Hepatocyte (in vitro differentiated cells): Measurements from ENCODE around the gene TMEM8B. TPM values are rescaled to one million over a fixed set of nuclear protein-coding genes. Genes with fewer than 3 reads are reported as not detected.

Experiments
- DNase-seq: peaks from one replicate; pipeline ENCODE4 v3.0.0-alpha.2; 2016; ENCODE audit warnings: low spot score
- H2AFZ ChIP-seq: fragments of 200-600 bp; sonication (generic); 2 replicates; pipeline ENCODE4 v1.6.0; 2016; ENCODE audit warnings: antibody characterized with exemption, mild to moderate bottlenecking
- H3K27ac ChIP-seq: fragments of 200-600 bp; sonication (generic); 2 replicates; pipeline ENCODE4 v1.5.1; 2016; ENCODE audit warnings: mild to moderate bottlenecking
- H3K27me3 ChIP-seq: fragments of 200-600 bp; sonication (generic); 2 replicates; pipeline ENCODE4 v1.6.1; 2016
- H3K36me3 ChIP-seq: fragments of 200-600 bp; sonication (generic); replicated peaks from 2 replicates; pipeline ENCODE4 v1.5.1; 2016; ENCODE audit warnings: low read depth; ENCODE audit not compliant: insufficient read depth
- H3K4me1 ChIP-seq: fragments of 200-600 bp; sonication (generic); 2 replicates; pipeline ENCODE4 v1.5.1; 2016; ENCODE audit warnings: mild to moderate bottlenecking, moderate library complexity; ENCODE audit not compliant: insufficient read depth
- H3K4me2 ChIP-seq: fragments of 200-600 bp; sonication (generic); 2 replicates; pipeline ENCODE4 v1.6.0; 2016
- H3K4me3 ChIP-seq: fragments of 200-600 bp; sonication (generic); 2 replicates; pipeline ENCODE4 v1.5.1; 2016; ENCODE audit warnings: mild to moderate bottlenecking
- H3K79me2 ChIP-seq: fragments of 200-600 bp; sonication (generic); 2 replicates; pipeline ENCODE4 v1.6.0; 2017; ENCODE audit warnings: mild to moderate bottlenecking
- H3K9me2 ChIP-seq: fragments of 200-600 bp; sonication (generic); replicated peaks from 2 replicates; pipeline ENCODE4 v1.6.0; 2017; ENCODE audit warnings: mild to moderate bottlenecking; ENCODE audit not compliant: insufficient read depth
- H3K9me3 ChIP-seq: fragments of 200-600 bp; sonication (generic); 2 replicates; pipeline ENCODE4 v1.5.1; 2016; ENCODE audit warnings: low read depth, mild to moderate bottlenecking
- H4K20me1 ChIP-seq: fragments of 200-600 bp; sonication (generic); 2 replicates; pipeline ENCODE4 v1.6.0; 2016; ENCODE audit warnings: mild to moderate bottlenecking; ENCODE audit not compliant: insufficient read depth, poor library complexity, severe bottlenecking
- EZH2 ChIP-seq: fragments of 200-600 bp; sonication (generic); IDR thresholded peaks from 2 replicates; pipeline ENCODE4 v1.6.1; 2016; ENCODE audit warnings: antibody characterized with exemption, mild to moderate bottlenecking, borderline replicate concordance
- EZH2phosphoT487 ChIP-seq: fragments of 200-600 bp; sonication (generic); IDR thresholded peaks from one replicate; pipeline ENCODE4 v1.6.1; 2018; ENCODE audit warnings: antibody characterized with exemption, mild to moderate bottlenecking, low read depth, moderate library complexity; ENCODE audit not compliant: unreplicated experiment, severe bottlenecking
- WGBS: methylation state at CpG from one replicate; pipeline ENCODE4 v1.1.6; 2016; ENCODE audit warnings: low lambda C conversion rate; ENCODE audit errors: missing lambda C conversion rate; 5-methylcytosine and 5-hydroxymethylcytosine counted together
- polyA plus RNA-seq: library from polyadenylated mRNA; unstranded; fragments of >200 nt; fragmentation: Nextera tagmentation; extraction: Ambion mirVana; gene quantifications from 2 replicates; pipeline ENCODE4 v1.2.1, GENCODE V29; 2016
- total RNA-seq: library from RNA; depleted of rRNA; stranded (reverse); fragments of >200 nt; gene quantifications from 2 replicates; pipeline ENCODE4 v1.2.3, GENCODE V29; 2014
- TF ChIP-seq, protein P1 (sequence below): fragments of 200-600 bp; sonication (generic); IDR thresholded peaks from 2 replicates; pipeline ENCODE4 v1.5.1; 2016; ENCODE audit warnings: antibody characterized with exemption, mild to moderate bottlenecking; ENCODE audit not compliant: poor library complexity

Gene TMEM8B
- total and polyA plus RNA-seq, 2 experiments from 2014 or later = 12.3 to 13.4 TPM

DNA sequence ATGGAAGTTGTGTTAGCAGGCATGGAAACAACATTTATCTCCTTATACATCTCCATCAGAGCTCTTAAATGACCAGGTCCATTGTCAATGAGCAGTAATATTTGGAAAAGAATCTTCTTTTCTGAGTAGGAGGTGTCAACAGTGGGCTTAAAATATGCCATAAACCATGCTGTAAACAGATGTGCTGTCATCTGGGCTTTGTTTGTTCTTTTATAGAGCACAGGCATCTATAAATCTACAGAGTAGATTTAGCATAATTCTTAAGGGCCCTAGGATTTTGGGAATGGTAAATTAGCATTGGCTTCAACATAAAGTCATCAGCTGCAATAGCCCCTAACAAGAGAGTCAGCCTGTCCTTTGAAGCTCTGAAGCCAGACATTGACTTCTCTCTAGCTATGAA, 69.3 kb downstream of the TMEM8B start:
- no peaks in the 10 kb centered on the region for H4K20me1 ChIP-seq
- no peaks in the 10 kb centered on the region for H3K79me2 ChIP-seq
- TF ChIP-seq, protein P1, sequence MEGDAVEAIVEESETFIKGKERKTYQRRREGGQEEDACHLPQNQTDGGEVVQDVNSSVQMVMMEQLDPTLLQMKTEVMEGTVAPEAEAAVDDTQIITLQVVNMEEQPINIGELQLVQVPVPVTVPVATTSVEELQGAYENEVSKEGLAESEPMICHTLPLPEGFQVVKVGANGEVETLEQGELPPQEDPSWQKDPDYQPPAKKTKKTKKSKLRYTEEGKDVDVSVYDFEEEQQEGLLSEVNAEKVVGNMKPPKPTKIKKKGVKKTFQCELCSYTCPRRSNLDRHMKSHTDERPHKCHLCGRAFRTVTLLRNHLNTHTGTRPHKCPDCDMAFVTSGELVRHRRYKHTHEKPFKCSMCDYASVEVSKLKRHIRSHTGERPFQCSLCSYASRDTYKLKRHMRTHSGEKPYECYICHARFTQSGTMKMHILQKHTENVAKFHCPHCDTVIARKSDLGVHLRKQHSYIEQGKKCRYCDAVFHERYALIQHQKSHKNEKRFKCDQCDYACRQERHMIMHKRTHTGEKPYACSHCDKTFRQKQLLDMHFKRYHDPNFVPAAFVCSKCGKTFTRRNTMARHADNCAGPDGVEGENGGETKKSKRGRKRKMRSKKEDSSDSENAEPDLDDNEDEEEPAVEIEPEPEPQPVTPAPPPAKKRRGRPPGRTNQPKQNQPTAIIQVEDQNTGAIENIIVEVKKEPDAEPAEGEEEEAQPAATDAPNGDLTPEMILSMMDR = no peak
- no peak for TF ChIP-seq EZH2phosphoT487
- TF ChIP-seq EZH2 = no peak
- no peaks in the 10 kb centered on the region for H3K36me3 ChIP-seq
- H3K9me3 ChIP-seq = no peaks in the 10 kb centered on the region
- peaks cover 11% of the 10 kb centered on the region for H3K27me3 ChIP-seq
- no peak overlapping the region for H3K4me3 ChIP-seq
- H3K4me2 ChIP-seq = no peak overlapping the region
- H3K9me2 ChIP-seq = no peaks in the 10 kb centered on the region
- DNase-seq = no peak
- H2AFZ ChIP-seq = no peak overlapping the region
- no peak overlapping the region for H3K27ac ChIP-seq
- H3K4me1 ChIP-seq = no peaks in the 10 kb centered on the region

DNA sequence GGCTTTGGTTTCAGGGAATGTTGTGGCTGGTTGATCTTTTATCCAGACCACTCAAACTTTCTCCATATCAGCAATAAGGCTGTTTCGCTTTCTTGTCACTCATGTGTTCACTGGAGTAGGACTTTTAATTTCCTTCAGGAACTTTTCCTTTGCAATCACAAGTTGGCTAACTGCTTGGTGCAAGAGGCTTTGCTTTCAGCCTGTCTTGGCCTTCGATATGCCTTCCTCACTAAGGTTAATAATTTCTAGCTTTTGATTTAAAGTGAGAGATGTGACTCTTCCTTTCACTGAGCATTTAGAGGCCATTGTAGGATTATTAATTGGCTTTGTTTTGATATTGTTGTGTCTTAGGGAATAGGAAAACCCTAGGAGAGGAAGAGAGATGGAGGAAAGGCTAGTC, 70.0 kb downstream of the TMEM8B start:
- 84% methylated on average over 2 of the region's 2 CpGs for whole genome bisulfite sequencing
- no peak overlapping the region for H2AFZ ChIP-seq
- H3K9me2 ChIP-seq = no peaks in the 10 kb centered on the region
- no peak overlapping the region for H3K27ac ChIP-seq
- TF ChIP-seq, protein P1 = no peak
- no peak for TF ChIP-seq EZH2phosphoT487
- no peak for TF ChIP-seq EZH2
- H3K27me3 ChIP-seq = peaks cover 4% of the 10 kb centered on the region
- H3K79me2 ChIP-seq = no peaks in the 10 kb centered on the region
- H3K4me2 ChIP-seq = no peak overlapping the region
- no peaks in the 10 kb centered on the region for H3K36me3 ChIP-seq
- no peaks in the 10 kb centered on the region for H3K9me3 ChIP-seq
- no peak overlapping the region for H3K4me3 ChIP-seq
- no peak for DNase-seq
- no peaks in the 10 kb centered on the region for H4K20me1 ChIP-seq
- no peaks in the 10 kb centered on the region for H3K4me1 ChIP-seq

DNA sequence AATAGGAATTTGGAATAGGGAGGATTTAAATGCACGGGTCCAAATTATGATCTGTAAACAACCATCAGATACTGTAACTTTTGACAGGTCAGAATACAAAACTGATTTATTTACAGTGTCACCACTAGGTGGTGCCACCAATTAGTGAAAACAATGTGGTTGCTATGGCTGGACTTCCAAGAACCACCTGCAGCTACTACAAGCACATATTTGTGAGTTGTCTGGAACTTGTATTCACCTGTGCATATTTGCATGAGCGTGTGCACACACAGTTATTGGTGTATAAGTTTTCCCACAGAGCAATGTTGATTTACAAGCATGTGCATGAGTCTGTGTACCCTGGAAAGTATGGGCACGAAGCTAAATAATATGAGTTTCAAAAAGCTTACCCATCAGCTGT, 74.0 kb downstream of the TMEM8B start:
- no peaks in the 10 kb centered on the region for H3K27me3 ChIP-seq
- no peaks in the 10 kb centered on the region for H3K9me3 ChIP-seq
- no peaks in the 10 kb centered on the region for H3K36me3 ChIP-seq
- TF ChIP-seq EZH2 = no peak
- TF ChIP-seq, protein P1 = peak; percentile 84
- no peak for TF ChIP-seq EZH2phosphoT487
- H3K27ac ChIP-seq = no peak overlapping the region
- no peak overlapping the region for H3K4me3 ChIP-seq
- 38% methylated on average over 3 of the region's 3 CpGs for WGBS
- no peak overlapping the region for H2AFZ ChIP-seq
- H3K4me1 ChIP-seq = peaks cover 32% of the 10 kb centered on the region
- peak; percentile 74 for DNase-seq
- H4K20me1 ChIP-seq = no peaks in the 10 kb centered on the region
- no peaks in the 10 kb centered on the region for H3K79me2 ChIP-seq
- H3K4me2 ChIP-seq = no peak overlapping the region
- H3K9me2 ChIP-seq = no peaks in the 10 kb centered on the region

DNA sequence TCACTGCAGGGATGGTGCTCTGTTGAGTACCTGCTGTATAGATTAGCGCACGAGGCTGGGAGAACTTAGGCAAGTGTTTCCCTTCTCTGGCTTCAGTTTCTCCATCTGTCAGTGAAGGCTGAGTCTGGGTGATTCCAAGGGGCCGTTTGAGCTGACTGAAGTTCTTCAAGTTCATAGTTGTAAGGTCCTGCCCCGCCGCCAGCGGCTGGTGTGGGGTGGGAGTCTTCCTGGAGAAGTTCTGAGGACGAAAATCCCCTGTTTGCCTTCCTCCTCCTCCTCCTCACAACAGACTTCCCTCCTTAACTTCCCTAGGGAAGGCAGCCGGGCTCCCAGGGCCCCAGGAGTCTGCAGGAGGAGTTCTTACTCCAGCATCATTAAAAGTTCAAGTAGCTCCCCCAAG, 75.3 kb downstream of the TMEM8B start:
- no peak for DNase-seq
- TF ChIP-seq, protein P1 = no peak
- TF ChIP-seq EZH2 (no peak), EZH2phosphoT487 (no peak)
- H3K4me2 ChIP-seq = no peak overlapping the region
- H3K36me3 ChIP-seq = no peaks in the 10 kb centered on the region
- 80% methylated on average over 8 of the region's 8 CpGs for WGBS
- no peaks in the 10 kb centered on the region for H3K27me3 ChIP-seq
- H4K20me1 ChIP-seq = no peaks in the 10 kb centered on the region
- H2AFZ ChIP-seq = no peak overlapping the region
- no peaks in the 10 kb centered on the region for H3K9me2 ChIP-seq
- H3K27ac ChIP-seq = no peak overlapping the region
- H3K9me3 ChIP-seq = no peaks in the 10 kb centered on the region
- no peaks in the 10 kb centered on the region for H3K79me2 ChIP-seq
- H3K4me1 ChIP-seq = peaks cover 45% of the 10 kb centered on the region
- H3K4me3 ChIP-seq = no peak overlapping the region
